ENCODE results near the gene VPS54.
"Not testable (repeated sequence)": the region's sequence is repeated elsewhere in the genome, so short reads cannot be mapped to it uniquely, and the experiment has no call there.

The VPS54 gene

GRCh38 chr2:63992061-63992685 is 27.1 kb downstream of the VPS54 start:
- DNase-seq: no peak

GRCh38 chr2:63991173-63991999 is 27.8 kb downstream of the VPS54 start:
- not testable (repeated sequence) for DNase-seq

- no peak for DNase-seq
Observed at GRCh38 chr2:63990072-63990471, 29.2 kb downstream of the VPS54 start.

GRCh38 chr2:63988842-63989436 is 30.3 kb downstream of the VPS54 start:
- DNase-seq: not testable (repeated sequence)

- DNase-seq: no peak
Observed at GRCh38 chr2:63984606-63985359, 34.4 kb downstream of the VPS54 start.

GRCh38 chr2:63983986-63984605 is 35.1 kb downstream of the VPS54 start:
- no peak for DNase-seq

- DNase-seq: no peak
Observed at GRCh38 chr2:63982335-63982734, 36.9 kb downstream of the VPS54 start.

GRCh38 chr2:63981702-63982103 is 37.5 kb downstream of the VPS54 start:
- no peak for DNase-seq

- DNase-seq: no peak
Observed at GRCh38 chr2:63980794-63981193, 38.4 kb downstream of the VPS54 start.

- no peak for DNase-seq
Observed at GRCh38 chr2:63977904-63978303, 41.3 kb downstream of the VPS54 start.

- DNase-seq: no peak
Observed at GRCh38 chr2:63976125-63976510, 43.1 kb downstream of the VPS54 start.

GRCh38 chr2:63975437-63976124 is 43.6 kb downstream of the VPS54 start:
- DNase-seq: no peak

- not testable (repeated sequence) for DNase-seq
Observed at GRCh38 chr2:63975036-63975435, 44.2 kb downstream of the VPS54 start.

GRCh38 chr2:63962186-63962585 is 57.0 kb downstream of the VPS54 start:
- no peak for DNase-seq

GRCh38 chr2:63950414-63950813 is 68.8 kb downstream of the VPS54 start:
- no peak for DNase-seq

GRCh38 chr2:63942788-63943187 is 76.4 kb downstream of the VPS54 start:
- DNase-seq: no peak

GRCh38 chr2:63932104-63932503 is 87.1 kb downstream of the VPS54 start:
- not testable (repeated sequence) for DNase-seq

- no peak for DNase-seq
Observed at GRCh38 chr2:63926815-63927214, 92.4 kb downstream of the VPS54 start.

GRCh38 chr2:63914311-63914710 is 104.9 kb downstream of the VPS54 start:
- no peak for DNase-seq

- DNase-seq: no peak
Observed at GRCh38 chr2:63903003-63903402, 116.2 kb downstream of the VPS54 start.

GRCh38 chr2:63902149-63902548 is 117.1 kb downstream of the VPS54 start:
- no peak for DNase-seq

GRCh38 chr2:63899639-63900038 is 119.6 kb downstream of the VPS54 start:
- DNase-seq: no peak

All from CD4-positive, alpha-beta T cell treated with Interleukin-15 for 1 hour (primary cell).